ENCODE results near the gene SLC66A1.
"Not testable (repeated sequence)": the region's sequence is repeated elsewhere in the genome, so short reads cannot be mapped to it uniquely, and the experiment has no call there.

The SLC66A1 gene, protein sequence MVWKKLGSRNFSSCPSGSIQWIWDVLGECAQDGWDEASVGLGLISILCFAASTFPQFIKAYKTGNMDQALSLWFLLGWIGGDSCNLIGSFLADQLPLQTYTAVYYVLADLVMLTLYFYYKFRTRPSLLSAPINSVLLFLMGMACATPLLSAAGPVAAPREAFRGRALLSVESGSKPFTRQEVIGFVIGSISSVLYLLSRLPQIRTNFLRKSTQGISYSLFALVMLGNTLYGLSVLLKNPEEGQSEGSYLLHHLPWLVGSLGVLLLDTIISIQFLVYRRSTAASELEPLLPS

DNA sequence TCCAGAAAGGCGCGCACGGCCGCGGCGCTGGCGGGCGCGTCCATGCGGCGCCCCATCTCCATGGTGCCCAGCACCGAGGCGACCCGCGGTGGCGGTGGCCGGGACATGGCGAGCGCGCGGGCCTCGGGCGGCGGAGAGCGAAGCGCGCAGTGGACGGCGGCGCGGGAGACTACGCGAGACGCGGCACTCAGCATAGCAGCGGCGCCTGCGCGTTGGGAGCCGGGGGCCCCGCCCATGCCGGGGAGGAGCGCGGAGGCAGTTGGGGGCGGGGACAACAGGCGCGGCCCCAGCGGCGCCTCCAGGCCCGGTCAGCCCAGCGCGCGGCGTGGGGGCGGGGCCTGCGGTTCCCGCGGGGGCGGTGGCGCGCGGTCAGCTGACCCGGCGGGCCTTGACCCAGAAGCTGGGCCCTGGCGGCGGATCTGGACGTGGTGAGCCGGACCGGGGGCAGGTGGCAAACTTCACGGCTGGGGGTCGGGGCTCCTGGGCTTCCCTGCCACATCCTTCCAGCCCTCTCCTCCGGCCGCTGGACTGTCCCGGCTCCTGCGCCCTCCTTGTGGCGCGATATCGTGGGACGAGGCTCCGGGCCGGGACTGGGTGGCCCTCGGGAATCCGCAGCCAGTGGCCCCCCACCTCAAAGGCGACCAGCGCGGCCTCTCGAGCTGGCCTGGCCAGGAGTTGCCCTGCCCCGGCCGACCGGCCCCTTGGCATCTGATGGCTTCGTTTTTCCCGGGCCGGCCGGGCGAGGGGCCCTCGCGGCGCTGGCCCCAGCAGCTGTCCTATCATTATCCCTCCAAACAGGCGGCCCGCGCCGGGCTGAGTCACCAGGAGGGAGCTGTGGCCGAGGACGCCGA is at the start of gene SLC66A1, which contains the start of gene AKR7A2:
TSS of gene SLC66A1 (plus strand) at position 396 of the 851 bp plus-strand sequence. CDS start 5,352 bp downstream, outside the sequence.
TSS of gene AKR7A2 (minus strand) at position 214 of the 851 bp plus-strand sequence. CDS start at position 194, 20 bp downstream.
- DNase-seq = peak; percentile 95

DNA sequence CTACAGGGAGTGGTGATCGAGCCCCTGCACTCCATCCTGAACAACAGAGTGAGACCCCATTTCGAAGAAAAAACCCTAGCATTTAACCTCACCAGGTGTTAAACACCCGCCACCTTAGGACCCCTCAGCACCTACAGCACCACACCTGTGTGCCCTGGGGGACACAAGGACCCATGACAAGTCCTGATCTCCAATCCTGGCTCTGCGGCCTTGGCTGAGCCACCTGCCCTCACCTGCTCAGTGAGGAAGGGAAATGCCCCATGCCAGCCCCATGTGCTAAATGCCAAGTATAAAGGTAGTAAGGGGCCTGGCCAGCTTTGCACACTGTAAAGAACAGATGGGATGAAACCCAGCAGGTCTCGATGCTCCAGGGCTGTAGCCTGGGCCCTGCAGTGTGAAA is 49.4 kb upstream of the SLC66A1 start:
- DNase-seq = no peak

DNA sequence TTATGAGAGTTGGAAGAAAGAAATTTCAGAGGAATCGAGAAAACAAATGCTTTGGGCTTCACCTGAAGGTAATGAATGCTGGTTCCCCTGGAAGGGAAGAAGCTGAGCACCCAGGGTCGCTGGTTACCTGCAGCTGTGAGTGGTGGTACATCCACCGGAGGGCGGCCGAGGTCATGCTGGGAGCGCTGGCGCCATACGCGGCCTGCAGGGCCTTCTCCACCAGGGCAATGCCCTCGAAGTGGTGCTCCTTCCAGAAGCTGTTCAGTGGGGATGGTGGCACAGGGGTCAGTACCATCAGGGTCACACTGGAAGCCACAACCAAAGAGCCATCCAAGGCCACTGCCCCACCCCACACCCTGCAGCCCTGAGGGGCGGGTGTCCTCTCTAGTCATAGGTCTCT is 43.7 kb upstream of the SLC66A1 start:
- no peak for DNase-seq

DNA sequence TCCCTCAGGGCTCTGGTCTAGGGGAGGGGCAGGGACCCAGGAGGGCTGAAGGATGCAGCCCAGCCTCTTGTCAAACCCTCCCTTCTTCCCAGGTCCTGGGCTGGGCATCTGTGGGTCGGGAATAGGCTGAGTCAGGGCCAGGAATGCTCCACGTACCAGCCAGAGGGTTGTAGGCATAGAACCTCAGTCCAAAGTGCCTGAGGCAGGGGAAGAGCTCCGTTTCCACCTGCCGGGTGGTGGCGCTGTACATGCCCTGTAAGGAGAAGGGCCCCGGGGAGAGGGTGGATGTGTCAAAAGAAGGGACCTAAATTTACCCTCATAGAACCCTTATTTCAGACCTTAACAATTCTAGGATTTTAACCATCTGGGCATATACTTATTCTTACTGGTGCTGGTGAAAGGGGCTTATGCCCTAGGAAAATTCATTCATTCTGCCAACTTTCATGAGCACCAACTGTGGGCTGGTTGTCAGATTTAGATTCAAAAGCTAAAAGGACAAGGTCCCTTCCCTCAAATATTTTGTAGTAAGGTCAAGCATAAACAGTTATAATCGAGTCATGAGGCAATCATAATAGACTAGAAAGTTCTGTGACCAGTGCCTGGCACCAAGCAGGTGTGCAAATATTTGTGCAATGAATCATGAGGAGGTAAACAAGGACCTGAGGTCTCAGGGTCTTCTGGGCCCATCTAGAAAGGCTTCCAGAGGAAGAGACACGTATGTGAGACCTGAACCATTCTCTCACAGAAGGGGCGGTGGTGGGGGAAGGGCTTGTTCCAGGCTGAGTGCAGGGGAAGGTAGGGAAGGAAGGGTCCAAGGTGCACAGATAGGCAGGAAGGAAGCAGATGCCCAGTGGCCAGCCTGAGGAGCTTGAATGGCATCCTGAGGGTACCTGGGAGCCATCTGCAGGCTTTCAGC is 42.4 kb upstream of the SLC66A1 start:
- DNase-seq = not testable (repeated sequence)

DNA sequence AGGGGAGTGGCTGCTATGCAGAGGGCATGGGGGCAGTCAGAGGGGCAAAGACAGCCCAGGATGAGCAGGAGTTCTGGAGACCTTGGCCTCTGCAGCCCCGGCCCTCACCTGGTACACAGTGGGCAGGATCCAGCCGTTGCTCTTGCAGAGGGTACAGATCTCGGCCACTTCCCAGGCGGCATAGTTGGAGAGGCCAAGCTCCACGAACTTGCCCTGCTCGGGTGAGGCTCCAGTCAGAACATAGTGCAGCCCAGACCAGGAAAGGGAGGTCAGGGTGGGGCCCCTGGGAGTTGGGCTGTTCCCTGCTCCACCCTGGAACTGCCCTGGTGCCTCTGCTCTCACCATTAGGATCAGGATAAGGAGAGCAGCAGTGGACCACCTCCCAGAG is 41.8 kb upstream of the SLC66A1 start:
- DNase-seq = not testable (repeated sequence)

DNA sequence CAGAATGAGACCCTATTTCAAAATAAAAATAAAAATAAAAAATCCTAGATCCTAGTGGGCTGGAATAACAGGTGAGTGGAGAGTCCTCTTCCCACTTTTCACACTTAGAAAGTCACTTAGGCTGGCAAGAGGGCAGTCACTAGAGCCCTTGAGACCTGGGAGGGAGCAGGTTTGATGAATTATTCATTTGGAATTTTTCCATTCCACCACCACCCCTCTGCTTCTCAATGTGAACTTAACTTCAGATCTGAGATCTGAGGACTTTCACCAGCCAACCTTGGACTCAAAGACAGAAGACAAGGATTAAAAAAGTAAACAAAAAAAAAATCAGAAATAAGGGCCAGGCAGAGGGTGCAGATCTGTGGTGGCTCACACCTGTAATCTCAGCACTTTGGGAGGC is 40.1 kb upstream of the SLC66A1 start:
- no peak for DNase-seq

DNA sequence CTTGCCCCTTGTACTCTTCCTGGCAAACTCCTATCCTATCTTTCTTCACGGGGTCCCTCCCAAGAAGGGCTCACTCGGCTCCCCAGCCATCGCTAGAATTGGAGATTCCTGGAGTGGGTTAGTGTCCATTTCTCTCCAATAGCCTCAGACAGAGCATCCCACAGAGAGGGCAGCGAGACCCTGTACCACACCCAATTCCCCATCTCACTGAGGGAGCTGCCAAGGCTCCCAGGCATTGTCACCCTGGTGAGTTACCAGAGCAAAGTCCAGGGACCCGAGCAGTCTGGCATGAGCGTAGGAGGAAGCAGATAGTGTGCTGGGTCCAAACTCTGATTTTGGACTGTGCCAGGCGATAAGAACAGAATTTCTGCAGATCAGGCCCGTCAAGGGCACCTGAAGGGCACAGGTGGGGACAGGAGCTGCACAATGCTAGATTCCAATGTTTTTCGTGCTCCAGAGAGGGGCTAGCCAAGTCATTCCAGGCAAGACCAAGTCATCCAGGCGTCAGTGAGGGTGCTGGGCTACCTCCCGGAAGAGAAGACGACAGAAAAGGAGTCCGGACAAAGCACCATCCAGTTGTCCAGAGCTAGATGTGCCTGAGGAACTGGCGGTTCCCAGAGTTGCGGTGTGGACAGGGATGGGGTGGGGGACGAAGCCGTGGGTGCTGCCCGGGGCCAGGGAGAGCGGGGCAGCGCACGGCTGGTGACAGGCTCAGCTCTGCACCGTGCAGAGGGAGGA is 38.9 kb upstream of the SLC66A1 start:
- DNase-seq = no peak

DNA sequence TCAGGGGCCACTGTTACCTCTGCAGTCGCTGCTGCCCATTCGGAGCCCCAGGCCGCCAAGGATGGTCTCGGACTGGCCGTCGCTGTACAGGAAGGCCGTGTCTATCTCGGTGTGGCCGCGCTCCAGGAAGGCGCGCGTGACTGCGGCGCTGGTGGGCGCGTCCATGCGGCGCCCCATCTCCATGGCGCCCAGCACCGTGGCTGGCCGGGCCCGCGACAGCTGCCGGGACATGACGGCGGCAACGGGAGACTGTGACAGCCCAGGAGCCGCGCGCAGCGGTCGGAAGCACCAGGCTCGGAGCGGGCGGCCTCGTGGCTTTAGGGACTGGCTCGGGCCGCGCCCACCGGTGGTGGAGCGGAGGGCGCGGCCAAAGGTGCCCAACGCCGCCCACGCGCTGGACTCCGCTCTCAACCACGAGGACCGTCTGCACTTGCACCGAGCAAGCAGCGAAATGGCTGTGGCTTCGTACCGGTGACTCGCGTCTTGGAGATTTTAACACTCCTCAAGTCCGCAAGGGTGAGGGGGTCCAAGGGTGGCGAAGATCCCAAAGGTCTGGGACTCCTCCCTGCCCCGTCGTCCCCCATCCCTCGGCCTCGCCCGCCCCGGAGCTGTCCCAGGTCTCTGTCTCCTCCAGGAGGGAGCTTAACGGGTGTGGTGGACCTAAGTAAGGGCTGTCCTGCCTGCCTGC is 38.1 kb upstream of the SLC66A1 start:
- not testable (repeated sequence) for DNase-seq

DNA sequence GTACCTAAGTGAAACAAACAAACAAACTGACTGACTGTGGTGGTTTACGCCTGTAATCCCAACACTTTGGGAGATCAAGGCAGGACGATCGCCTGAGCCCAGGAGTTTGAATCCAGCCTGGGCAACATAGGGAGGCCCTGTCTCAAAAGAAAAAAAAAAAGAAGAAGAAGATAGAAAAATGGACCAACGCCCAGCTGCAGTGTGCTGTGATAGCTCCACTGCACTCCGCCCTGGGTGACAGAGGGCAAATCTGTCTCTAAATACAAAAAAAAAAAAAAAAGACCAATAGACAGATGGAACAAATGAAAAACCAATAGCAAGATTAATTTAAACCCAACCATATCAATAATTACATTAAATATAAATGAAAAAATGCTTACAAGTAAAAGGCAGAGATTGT is 37.5 kb upstream of the SLC66A1 start:
- no peak for DNase-seq

DNA sequence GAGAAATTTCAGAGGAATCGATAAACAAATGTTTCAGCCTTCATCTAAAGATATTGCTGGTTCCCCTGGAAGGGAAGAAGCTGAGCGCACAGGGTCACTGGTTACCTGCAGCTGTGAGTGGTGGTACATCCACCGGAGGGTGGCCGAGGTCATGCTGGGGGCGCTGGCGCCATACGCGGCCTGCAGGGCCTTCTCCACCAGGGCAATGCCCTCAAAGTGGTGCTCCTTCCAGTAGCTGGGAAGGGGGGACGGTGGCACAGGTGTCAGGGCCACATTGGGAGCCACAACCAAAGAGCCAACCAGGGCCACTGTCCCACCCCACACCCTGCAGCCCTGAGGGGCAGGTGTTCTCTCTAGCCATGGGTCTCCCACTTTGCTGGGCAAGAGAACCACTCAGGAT is 28.2 kb upstream of the SLC66A1 start:
- DNase-seq = no peak

DNA sequence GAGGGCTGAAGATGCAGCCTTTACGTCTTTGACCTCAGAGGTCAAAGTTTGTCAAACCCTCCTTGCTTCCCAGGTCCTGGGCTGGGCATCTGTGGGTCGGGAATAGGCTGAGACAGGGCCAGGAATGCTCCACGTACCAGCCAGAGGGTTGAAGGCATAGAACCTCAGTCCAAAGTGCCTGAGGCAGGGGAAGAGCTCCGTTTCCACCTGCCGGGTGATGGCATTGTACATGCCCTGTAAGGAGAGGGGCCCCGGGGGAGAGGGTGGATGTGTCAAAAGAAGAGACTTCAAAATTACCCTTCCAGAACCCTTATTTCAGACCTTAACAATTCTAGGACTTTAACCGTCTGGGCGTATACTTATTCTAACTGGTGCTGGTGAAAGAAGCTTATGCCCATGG is 27.2 kb upstream of the SLC66A1 start:
- no peak for DNase-seq

DNA sequence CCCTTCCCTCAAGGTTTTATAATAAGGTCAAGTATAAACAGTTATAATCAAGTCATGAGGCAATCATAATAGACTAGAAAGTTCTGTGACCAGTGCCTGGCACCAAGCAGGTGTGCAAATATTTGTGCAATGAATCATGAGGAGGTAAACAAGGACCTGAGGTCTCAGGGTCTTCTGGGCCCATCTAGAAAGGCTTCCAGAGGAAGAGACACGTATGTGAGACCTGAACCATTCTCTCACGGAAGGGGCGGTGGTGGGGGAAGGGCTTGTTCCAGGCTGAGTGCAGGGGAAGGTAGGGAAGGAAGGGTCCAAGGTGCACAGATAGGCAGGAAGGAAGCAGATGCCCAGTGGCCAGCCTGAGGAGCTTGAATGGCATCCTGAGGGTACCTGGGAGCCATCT is 26.8 kb upstream of the SLC66A1 start:
- DNase-seq = not testable (repeated sequence)

DNA sequence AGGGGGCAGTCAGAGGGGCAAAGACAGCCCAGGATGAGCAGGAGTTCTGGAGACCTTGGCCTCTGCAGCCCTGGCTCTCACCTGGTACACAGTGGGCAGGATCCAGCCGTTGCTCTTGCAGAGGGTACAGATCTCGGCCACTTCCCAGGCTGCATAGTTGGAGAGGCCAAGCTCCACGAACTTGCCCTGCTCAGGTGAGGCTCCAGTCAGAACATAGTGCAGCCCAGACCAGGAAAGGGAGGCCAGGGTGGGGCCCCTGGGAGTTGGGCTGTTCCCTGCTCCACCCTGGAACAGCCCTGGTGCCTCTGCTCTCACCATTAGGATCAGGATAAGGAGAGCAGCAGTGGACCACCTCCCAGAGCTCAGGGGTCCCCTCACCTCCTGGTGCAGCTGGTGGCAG is 26.3 kb upstream of the SLC66A1 start:
- not testable (repeated sequence) for DNase-seq

DNA sequence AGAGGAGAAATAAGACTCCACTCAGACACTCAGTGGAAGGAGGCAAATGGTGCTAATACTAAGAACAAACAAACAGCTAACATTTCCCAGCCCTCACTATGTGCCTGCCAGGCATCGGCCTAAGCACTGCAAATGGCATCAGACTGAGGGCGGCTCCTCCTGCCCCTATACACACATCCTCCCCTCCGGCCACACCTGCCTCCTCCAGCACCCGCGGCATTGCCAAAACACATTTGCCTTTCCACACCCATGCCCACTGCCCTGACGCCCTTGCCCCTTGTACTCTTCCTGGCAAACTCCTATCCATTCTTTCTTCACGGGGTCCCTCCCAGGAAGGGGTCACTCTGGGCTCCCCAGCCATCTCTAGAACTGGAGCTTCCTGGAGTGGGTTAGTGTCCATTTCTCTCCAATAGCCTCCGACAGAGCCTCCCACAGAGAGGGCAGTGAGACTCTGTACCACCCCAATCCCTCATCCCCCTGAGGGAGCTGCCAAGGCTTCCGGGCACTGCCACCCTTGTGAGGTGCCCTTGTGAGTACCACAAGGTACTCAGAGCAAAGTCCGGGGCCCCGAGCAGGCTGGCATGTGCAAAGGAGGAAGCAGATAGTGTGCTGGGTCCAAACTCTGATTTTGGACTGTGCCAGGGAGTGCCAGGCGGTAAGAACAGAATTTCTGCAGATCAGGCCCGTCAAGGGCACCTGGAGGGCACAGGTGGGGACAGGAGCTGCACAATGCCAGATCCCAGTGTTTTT is 24.5 kb upstream of the SLC66A1 start:
- DNase-seq = no peak

DNA sequence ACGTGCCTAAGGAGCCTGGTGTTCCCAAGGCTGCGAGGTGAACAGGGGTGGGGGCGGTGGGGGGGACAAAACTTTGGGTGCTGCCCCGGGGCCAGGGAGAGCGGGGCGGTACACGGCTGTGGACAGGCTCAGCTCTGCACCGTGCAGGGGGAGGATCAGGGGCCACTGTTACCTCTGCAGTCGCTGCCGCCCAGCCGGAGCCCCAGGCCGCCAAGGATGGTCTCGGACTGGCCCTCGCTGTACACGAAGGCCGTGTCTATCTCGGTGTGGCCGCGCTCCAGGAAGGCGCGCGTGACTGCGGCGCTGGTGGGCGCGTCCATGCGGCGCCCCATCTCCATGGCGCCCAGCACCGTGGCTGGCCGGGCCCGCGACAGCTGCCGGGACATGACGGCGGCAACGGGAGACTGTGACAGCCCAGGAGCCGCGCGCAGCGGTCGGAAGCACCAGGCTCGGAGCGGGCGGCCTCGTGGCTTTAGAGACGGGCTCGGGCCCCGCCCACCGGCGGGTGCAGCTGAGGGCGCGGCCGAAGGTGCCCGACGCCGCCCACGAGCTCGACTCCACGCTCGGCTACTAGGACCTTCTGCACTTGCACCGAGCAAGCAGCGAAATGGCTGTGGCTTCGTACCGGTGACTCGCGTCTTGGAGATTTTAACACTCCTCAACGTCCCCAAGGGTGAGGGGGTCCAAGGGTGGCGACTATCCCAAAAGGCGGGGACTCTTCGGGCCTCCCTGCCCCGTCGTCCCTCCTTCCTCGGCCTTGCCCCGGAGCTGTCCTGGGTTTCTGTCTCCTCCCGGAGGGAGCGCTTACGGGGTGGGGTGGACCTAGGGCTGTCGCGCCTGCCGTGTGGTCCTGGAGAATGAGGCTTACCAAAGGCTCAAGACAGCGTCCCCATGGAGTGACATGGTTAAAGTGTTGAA is 23.5 kb upstream of the SLC66A1 start, which contains the start of gene AKR7A3:
TSS of gene AKR7A3 (minus strand) at position 447 of the 918 bp plus-strand sequence. CDS start at position 386, 61 bp downstream.
- DNase-seq = not testable (repeated sequence)

DNA sequence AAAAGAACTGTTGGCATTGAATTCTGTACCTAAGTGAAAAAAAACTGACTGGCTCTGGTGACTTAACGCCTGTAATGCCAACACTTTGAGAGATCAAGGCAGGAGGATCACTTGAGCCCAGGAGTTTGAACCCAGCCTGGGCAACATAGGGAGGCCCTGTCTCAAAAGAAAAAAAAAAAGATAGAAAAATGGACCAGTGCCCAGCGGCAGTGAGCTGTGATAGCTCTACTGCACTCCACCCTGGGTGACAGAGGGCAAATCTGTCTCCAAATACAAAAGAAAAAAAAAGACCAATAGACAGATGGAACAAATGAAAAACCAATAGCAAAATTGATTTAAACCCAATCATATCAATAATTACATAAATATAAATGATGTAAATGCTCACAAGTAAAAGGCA is 22.9 kb upstream of the SLC66A1 start:
- no peak for DNase-seq

DNA sequence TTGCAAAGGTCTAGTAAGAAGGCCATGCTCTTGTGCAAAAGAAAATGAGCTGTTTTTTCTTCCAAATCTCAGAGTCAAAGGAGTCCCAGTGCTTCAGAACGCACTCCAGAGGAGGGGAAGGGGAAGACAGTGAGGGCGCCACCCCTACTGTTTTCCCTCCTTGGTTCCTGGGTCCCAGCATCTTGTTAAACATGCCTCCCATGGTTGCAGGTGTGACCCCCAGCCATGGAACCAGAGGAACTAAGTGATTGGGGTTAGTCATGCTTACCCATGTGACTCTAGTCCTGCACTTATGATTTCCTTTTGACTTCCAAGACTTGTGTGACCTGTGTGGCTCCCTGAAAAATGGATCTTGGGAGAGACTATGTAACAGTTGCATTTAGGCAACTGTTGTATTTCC is 17.5 kb upstream of the SLC66A1 start:
- DNase-seq = no peak

DNA sequence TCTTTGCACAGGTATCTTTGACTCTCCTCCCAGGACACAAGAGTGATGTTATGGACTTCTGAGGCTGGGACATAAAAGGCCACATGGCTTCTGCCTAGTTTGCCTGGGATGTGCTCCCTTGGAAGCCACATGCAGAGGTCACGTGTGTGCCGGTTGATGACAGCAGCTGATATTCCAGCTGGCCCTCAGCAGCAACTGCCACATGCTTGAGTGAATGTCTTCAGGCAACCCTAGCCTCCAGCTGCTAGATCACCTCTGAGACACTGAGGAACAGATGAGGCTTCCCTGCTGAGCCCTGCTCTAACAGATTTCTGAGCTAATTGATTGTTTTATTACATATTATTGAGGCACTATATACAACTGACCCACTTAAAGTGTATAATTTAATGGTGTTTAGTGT is 11.9 kb upstream of the SLC66A1 start:
- DNase-seq = no peak

DNA sequence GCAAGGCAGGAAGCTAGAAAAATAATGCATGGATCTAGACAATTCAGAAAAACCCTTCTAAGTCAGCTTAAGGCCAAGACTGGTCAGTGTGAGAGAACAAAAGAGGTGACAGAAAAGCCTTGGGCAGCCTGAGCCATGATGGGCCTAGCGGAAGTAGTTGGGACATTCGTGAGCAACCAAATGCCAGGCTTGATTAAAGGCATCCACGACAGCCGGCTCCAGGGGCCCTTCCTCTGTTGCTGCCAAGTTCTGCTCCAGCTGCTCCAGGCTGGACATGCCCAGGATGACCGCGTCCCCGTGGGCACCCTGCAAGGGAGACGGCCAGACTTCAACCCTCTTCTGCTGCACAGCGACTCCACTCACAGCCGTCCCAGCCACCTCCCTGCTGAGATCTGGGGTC is 8.0 kb upstream of the SLC66A1 start:
- not testable (repeated sequence) for DNase-seq

DNA sequence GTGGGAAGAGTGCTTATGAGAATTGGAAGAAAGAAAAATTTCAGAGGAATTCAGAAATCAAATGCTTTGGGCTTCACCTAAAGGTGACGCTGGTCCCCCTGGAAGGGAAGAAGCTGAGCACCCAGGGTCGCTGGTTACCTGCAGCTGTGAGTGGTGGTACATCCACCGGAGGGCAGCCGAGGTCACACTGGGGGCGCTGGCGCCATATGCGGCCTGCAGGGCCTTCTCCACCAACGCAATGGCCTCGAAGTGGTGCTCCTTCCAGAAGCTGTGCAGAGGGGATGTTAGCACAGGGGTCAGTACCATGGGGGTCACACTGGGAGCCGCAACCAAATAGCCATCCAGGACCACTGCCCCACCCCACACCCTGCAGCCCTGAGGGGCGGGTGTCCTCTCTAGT is 6.2 kb upstream of the SLC66A1 start:
- no peak for DNase-seq
